Effector CD4-positive, alpha-beta T cell (primary cell): ENCODE data around the gene MROH7. TPM values are rescaled to one million over a fixed set of nuclear protein-coding genes. Genes with fewer than 3 reads are reported as not detected.

ENCODE experiments used
- DNase-seq: peaks from one replicate; pipeline ENCODE4 v3.0.0-alpha.2; 2020
- total RNA-seq: gene quantifications from one replicate; lab custom pipeline; 2026; lab: John Stamatoyannopoulos, UW

MROH7 gene
- not detected for total RNA-seq

DNA sequence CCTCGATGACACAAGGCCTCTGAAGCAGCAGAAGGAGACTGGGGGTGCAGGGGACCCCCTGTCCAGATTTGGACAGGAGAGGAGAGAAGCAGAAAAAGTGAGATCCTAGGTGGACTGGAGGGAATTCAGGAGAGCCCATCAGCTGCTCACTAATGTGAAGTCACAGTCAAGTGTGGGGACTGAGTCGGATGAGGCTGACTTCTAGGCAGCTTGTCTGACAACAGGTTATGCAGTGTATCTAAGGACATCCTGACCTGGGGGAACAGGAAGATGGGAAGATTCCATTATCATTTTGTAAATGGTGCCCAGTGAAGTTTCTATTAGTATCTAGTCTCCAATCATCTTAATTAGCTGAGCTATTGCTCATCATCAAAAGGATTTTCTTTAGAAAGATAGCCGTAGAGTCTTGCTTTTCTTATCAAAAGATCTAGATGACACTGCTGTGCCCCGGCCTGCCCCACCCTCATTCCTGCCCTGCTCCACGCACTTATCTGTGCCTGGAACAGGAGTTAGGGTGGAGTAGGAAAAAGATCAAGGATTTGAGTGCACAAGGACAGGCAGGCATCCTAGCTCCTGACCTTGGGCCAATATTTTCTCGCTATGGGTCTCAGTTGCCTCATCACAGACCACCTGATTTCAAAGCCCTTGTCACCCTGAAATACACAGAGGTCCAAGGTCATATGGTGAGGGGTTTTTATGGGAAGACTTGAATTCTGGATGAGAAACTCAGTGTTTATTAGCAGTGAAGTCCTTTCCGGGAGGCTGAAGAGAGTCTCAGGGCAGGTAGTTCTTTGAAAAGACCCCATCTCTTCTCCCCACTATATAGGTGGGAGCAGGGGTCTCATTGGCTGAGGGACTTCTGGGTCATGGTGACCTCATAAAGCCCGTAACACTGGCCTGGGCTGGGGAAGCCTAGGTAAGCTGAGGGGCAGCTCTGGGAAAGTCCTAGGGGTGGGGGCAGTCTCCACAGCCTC is at the start of gene MROH7:
Gene MROH7 (plus strand): TSS at position 924 of the 974 bp plus-strand sequence. CDS start 11,141 bp downstream, outside the sequence.
- DNase-seq: no peak

DNA sequence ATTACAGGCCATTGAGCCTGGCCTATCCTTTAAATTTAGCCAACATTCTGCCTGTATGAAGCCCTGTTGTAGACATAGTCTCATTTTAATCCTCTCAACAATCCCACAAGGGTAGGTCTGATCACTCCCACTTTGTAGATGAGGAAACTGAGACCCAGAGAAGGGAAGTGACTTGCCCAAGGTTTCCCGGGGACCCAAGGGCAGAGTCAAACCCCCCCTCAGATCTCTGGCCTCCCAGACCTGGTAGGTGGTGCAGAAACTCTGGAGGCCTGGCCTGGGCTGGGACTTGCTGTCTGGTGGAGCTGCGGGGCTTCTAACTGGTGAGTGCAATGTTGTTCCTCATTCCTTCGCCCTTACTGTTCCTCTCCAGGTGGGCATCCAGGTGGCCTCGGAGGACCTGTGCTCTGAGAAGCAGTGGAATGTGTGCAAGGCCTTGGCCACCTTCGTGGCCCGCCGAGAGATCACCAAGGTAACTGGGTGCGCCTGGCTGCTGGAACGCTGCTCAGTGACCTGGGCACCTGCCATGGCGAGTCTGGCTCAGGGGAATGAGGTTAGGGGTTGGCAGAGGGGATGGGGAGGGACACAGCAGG is 47.9 kb upstream of the MROH7 start:
- no peak for DNase-seq

DNA sequence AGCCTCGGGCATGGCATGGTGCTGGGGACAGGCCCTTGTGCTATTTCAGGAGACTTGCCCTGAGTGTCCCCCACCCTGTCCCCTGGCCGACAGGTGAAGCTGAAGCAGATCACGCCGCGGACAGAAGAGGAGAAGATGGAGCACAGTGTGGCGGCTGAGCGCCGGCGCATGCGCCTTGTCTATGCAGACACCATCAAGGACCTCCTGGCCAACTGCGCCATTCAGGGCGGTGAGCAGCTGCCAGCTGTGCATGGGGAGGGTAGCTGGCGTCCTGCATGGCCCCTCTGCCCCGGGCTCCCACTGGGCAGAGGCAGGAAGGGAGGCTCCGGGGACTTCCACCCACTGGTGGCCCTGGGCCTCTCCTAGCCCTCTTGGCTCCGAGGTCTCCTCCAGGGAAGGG is 47.1 kb upstream of the MROH7 start:
- DNase-seq: no peak

DNA sequence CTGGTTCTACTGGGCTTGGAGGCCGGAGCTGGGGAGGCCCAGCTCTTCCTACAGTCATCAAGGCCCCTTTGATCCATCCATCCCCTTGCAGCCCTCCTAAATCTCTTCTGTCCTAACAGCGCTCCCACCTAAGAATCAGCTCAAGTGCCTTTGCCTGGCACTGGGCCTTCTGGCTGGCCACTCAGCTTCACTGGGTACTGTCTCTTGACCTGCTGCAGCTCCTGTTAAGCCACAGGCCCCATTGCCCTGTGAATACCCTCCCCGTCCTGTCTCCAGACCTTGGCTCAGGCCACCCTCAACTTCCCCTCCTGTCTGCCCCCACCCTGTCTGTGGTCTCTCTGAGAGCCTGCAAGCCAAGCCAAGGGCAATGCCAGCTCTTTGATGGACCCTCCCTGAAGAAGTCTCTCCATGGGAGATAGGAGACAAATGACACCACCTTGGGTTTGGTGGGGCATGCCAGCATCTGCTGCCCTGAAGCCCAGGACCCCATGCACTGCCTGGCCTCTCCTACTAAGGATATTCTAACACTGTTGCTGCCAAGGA is 45.6 kb upstream of the MROH7 start:
- no peak for DNase-seq

DNA sequence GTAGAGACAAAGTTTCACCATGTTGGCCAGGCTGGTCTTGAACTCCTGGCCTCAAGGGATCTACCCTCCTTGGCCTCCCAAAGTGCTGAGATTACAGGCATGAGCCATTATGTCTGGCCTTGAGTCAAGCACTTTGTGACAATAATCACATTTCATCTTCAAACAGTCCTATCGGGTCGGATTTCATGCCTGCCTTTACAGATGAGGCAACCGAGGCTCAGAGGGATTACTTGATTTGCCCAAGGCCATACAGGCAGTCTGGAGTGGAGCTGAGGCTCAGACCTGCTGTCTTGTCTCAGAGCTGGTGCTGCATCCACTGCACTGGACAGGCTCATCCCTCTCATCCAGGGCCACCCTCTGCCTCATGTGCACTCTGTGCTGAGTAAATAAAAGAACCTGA is 44.8 kb upstream of the MROH7 start:
- no peak for DNase-seq

DNA sequence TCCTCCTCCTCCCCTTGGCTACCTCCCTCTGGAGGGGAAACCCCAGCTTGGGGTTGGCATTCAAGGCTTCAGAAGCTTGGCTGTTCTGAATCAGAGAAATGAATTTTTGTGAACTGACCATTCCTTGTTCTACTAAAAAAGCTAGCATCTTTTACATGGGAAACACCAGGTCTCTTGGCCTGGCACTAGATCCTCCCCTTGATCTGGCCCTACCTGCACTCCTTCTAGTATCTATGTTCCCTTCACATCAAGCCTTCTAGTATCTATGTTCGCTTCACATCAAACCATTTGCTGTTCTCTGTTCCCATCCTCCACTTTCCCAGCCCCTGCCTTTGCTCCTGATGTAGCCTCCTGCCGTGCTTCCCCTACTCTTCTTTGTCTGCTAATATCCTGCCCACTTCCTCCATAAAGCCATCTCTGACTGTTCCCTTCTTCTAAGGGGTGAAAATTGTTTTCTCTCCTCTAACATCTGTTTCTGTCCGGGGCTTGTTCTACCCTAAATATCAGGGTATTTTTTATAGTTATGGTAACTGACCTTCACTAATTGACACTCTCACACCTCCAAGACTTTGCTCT is 44.0 kb upstream of the MROH7 start:
- DNase-seq: no peak

DNA sequence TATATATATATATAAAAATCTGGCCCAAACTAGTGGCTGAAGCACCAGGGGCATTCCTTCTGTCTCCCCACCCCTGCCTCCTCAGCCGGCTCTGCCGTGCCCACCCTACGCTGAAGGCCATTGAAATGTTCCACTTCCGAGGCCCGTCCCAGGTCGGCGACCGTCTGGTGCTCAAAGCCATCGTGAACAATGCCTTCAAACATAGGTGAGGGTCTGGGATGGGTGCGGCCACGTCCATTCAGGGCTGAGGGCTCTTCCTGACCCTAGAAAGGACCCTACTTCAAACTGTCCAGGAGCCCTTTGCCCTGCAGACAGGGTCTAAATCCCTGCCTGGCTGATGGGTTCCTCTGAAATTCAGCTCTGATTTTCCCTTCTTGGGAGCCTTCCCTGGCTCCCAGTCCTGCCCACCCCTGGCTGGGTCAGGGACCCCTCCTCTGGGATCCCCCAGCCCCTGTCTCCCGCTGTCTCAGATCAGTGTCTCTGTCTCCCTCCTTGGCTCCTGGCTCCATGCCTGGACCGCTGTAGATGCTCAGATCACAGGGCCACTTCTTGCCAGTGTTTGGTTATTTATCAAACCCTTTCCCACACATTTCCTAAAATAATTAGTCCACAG is 42.3 kb upstream of the MROH7 start:
- DNase-seq: no peak

DNA sequence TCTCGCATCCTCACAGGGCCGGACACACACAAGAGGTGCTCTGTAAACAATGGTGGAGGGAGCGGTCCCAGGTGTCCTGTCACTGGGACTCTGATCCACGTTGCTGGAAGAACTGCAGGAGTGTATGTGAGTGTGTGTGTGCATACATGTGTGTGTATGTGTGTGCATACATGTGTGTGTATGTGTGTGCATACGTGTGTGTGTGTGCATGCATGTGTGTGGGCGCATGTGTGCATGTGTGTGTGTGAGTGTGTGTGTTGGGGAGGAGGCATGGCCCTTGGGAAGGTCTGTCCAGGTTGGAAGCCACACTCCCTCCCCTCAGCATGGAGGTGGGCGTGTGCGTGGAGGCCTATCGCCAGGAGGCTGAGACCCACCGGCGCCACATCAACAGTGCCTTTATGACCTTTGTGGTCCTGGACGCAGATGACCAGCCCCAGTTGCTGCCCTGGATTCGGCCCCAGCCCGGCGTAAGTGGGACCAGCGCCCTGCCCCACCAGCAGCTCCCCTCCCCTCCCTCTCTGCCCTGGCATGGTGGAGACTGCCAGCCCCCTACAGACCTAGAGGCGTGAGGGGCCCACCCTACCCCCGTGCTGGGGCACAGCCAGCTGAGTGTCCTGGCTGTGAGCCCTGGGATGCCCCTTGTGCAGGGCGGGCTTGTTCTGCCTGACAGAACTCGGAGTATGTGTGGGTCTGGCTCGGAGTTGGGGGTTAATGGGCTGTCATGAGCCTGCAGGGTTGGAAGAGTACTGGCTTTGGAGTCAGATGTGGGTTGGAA is 40.5 kb upstream of the MROH7 start:
- no peak for DNase-seq

DNA sequence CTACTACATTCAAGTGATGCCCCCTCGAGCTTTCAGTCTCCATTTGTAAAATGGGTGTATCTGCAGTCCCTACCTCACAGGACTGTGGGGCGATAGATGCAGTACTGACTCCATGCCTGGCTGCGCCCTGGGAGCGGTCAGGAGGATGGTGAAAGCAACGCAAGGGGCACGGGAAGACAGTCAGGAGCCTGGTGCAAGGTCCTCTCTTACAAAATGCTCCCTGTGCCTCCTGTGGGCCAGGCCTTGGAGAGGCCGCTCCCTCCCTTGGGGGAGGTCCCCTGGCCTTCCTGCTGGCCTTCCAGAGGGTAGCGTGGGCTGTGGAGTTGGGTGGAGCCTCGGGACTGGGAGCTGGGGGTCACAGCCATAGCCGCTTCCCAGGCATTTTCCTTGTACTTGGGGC is 39.9 kb upstream of the MROH7 start:
- DNase-seq: no peak

DNA sequence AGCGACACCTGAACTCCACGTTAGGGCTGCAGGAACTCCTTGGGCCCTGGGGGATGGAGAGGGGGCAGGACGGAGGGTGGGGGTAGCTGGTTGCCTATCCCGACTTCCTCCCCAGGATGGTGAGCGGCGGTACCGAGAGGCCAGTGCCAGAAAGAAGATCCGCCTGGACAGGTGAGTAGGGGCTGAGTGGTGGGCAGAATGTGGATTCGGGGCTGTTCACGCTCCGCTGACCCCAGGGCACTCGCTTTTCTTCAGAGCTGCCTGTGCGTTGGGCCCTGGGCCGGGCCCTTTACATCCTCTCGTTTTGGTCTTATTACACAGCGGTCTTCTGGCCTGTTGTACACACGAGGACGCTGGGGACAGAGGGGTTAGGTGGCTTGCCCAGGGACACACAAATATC is 39.0 kb upstream of the MROH7 start:
- DNase-seq: no peak

DNA sequence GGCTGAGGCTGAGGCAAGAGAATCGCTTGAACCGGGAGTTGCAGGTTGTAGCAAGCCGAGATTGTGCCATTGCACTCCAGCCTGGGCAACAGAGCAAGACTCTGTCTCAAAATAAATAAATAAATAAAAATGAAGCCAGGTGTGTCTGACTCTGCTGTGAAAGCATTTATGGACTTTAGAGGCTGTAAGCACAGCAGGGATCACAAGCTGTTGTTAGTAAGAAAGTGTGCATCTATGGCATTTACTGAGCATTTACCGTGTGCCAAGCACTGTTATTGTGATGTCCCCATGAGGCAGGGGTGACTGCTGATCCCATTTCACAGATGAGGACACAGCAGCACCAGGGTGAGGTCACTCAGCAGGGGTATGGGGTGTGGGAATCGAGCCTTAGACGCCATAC is 38.3 kb upstream of the MROH7 start:
- DNase-seq: no peak

DNA sequence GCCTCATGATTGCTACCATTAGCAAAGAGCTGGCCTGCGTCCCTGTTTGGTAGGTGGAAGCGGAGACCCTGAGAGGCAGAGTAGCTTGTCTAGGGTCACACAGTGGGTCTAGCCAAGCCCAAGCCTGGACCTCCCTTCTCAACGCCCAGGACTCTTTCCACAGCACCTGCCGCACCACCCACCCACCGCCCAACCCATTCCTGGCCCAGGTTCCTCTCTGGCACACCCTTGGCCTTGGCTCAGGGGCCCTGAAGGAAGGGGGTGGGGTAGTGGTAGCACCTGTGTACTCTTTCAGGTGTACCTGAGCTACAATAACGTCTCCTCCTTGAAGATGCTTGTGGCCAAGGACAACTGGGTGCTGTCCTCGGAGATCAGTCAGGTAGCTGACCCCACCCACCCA is 37.5 kb upstream of the MROH7 start:
- DNase-seq: no peak

DNA sequence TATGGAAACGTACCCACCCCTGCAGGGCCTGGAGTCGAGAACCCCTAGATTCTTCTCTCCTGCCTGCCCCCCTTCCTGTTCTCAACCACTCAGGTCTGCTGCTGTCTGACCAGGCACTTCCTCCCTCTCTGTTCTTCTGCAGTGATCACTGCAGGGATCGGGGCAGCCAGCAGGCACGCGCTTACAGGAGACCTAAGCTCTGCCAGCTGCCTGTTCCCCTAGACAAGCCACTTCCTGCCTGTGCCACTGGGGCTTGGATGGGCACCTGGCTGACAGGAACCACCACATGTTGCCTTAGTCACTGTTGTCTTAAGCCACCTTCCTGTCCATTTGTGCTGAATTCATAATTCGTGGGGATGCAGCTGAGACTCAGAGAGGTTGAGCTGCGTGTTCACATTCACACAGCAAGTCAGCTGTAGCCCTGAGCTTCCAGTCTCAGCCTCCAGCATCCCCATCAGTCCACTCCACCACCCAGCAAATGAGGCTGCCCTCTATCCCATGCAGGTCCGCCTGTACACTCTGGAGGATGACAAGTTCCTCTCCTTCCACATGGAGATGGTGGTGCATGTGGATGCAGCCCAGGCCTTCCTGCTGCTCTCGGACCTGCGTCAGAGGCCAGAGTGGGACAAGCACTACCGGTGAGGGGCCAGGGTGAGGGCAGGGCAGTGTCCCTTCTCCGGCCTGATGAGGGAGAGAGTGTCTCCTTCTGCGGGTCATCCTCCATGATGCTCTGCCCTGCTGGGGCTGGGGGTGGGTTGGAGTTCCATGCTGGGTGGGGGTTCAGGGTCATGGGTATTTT is 36.8 kb upstream of the MROH7 start:
- no peak for DNase-seq

DNA sequence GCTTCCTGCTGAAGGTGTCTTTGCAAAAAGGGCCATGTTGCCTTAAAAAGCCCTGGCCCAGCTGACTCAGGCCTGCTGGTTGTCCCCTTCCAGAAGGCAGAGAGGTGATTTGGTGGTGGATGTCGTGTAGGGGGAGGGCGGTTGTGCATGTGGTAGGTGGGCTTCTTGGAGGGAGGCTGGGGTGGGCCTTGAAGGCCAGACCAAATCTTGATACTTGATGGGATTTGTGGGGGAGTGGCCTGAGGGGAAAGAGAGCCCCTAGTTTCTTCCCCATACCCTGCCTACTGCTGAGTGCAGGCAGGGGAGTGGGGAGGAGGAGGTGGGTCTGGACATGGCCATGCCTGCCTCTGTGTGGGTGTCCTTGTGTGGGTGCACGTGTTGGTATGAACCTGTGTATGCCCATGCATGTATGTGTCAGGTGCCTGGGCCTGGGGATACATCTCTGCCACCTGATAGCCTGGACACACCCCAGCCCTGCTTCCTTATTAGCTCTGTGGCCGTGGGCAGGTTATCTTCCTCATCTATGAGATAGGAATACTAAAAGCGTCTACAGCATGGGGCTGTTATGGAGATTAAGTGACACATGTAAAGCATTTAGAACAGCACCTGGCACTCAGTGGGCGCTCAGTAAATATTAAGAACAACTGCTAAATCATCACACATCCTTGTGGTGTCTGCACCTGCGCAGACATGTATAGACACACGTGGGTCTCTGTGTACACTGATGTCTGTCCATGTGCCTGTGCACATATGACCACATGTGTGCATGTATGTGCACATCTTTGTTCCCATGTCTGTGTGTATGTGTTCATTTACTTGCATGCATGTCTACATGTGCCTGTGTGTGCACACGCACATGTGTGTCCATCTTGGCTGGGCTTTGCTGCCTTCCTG is 35.2 kb upstream of the MROH7 start:
- no peak for DNase-seq

DNA sequence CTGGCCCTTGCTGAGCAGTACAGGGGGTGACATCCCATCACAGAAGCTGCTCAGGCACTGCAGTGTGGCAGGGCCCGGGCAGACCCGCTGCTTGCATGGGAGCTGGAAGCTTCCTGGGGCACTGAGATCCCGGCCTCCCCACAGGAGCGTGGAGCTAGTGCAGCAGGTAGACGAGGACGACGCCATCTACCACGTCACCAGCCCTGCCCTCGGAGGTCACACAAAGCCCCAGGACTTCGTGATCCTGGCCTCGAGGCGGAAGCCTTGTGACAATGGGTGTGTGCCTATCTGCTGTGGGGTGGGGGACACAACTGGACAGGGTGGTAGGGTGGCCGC is 34.6 kb upstream of the MROH7 start:
- no peak for DNase-seq

DNA sequence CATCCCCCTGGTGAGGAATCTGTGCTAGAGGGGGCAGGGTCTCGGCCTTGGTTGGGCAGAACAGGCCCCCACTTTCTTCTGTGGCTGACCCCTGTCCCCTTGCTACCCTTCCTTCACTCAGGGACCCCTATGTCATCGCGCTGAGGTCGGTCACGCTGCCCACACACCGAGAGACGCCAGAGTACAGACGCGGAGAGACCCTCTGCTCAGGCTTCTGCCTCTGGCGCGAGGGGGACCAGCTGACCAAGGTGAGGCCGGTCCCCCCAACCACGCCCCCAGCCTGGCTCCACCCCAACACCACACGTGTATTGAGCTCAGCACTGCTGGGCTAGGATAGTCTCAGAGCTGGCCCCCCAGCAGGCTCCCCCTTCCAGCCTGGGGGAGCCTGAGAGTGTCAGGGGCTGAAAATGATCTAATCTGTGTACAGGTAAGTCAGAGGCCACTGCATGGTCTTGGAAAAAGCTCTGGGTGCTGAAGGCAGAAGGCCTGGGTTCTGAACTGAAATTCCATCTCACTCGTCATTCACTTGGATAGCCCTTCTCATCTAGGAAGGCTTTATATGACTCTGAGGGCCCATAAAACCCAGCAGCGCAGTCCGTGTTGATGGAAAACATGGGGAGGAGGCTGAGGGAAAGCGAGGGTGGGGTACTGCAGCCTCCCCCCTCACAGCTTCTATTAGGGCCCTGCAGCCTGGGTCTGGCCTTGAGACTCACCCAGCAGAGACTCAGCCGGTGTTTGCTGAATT is 33.6 kb upstream of the MROH7 start:
- DNase-seq: no peak

DNA sequence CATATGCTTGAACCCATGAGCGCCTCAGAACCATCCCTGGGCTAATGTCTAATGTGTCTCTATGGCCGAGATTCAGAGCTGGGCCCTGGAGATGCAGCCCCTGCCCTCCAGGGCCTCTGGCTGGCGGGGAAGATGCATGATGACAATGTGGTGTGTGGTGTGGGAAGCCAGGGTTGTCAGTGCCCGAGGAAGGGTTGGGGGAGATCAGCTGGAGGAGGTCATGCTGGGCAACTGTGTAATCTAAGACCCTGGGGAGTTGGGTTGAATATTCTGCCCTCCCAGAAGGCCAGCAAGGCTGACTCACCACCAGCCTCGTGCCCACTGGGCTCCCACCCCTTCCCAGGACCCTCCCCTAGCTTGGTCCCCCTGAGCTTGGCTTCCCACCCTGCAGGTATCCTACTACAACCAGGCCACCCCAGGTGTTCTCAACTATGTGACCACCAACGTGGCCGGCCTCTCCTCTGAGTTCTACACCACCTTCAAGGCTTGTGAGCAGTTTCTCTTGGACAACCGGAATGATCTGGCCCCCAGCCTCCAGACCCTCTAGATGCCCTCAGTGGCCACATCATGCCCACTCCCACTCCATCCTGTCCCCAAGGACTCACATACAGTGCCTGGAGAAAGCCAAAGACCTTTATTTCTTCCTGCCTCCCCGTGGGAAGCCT is 32.9 kb upstream of the MROH7 start:
- DNase-seq: no peak

DNA sequence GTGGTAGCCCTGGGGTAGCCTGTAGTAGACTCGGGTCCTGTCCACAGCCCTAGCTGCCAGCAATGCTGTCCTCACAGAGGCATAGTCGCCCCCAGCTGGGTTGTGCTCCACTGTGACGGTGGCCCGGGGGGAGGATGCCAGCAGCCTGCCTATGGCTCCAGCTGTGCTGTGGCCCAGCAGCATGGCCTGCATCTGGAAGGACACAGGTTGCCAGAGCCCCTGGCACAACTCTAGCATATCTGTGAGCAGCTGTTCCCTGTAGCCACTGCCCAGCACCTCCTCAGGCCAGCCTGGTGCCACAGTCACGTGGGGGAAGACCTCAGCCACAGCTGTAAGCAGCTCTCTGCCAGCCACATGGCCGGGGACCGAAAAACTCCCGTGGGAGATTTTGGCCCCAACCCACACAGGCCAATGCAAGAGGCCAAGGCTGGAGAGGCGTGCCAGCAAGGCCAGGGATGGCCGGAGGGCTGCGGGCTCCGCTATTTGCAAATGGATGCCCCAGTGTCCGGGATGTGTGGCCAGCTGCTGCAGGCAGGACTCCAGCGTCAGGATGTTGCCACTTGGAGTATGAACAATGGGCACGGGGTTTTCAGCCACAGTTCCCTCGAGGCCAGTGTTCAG is 32.2 kb upstream of the MROH7 start:
- DNase-seq: no peak

DNA sequence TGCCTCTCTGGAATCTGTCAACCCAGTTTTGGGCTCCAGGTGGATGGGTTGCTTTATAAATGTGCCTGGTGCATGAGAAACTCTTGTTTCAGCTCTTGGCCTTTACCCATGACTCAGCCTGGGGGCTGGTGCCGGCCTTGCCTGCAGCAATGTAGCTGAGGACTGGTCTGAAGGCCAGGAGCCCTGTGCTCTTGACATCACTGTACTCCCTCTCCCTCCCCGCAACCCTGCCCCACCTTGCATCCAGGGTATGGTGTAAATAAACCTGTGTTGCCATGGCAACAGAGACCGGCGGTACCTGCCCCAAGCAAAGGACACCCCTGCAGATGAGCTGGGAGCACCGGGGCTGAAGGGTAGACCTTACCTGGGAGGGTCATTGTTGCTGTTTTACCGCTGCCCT is 31.5 kb upstream of the MROH7 start:
- DNase-seq: no peak
